ENCODE measurements around the gene ZNF544.
"Not testable (repeated sequence)": the region's sequence is repeated elsewhere in the genome, so short reads cannot be mapped to it uniquely, and the experiment has no call there.

ZNF544 gene

DNA sequence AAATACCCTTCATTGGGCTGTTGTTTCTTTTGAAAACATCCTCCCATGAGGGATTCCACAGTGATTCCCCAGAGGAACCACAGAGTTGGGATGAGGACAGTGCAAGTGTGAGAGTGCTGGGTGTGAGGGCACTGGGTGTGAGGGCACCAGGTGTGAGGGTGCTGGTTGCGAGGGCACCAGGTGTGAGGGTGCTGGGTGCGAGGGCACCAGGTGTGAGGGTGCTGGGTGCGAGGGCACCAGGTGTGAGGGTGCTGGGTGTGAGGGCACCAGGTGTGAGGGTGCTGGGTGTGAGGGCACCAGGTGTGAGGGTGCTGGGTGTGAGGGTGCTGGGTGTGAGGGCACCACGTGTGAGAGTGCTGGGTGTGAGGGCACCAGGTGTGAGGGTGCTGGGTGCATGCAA lies 29.5 kb downstream of the ZNF544 start:
- DNase-seq = not testable (repeated sequence)

DNA sequence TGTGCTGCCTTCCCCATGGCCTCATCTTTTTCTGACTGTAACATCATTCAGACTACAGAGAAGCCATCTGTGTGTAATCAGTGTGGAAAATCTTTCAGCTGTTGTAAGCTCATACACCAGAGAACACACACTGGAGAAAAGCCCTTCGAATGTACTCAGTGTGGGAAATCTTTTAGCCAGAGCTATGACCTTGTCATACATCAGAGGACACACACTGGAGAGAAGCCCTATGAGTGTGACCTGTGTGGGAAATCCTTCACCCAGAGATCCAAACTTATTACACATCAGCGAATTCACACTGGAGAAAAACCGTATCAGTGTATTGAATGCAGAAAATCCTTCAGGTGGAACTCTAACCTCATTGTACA lies 32.9 kb downstream of the ZNF544 start:
- no peak for DNase-seq

DNA sequence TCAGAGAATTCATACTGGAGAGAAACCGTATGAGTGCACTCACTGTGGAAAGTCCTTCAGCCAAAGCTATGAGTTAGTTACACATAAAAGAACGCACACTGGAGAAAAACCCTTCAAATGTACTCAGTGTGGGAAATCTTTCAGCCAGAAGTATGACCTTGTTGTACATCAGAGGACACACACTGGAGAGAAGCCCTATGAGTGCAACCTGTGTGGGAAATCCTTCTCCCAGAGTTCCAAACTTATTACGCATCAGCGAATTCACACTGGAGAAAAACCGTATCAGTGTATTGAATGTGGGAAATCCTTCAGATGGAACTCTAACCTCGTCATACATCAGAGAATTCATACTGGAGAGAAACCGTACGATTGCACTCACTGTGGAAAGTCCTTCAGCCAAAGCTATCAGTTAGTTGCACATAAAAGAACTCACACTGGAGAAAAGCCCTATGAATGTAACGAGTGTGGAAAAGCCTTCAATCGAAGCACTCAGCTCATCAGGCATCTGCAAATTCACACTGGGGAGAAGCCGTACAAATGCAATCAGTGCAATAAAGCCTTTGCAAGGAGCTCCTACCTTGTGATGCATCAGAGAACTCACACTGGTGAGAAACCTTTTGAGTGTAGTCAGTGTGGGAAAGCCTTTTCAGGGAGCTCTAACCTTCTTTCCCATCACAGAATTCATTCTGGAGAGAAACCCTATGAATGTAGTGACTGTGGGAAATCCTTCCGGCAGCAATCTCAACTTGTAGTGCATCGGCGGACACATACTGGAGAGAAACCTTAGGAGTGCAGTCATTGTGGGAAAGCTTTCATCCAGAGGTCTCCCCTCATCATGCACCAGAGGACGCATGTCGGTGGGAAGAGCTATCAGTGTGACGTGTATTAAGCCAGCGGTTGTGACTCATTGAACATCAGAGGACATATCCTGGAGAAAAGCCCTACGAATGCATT lies 33.5 kb downstream of the ZNF544 start:
- DNase-seq = no peak

DNA sequence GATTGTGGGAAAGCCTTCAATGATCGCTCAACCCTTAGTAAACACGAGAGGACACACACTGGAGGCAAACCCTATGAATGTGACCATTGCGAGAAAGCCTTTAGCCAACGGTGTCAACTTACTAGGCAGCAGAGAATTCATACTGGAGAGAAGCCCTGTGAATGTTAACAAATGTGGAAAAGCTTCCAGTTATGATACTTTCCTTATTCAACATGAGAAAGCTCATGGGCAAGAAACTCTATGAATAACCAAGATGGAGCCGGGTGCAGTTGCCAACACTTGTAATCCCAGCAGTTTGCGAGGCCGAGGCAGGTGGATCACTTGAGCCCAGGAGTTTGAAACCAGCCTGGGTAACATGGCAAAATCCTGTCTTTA lies 34.2 kb downstream of the ZNF544 start:
- no peak for DNase-seq

DNA sequence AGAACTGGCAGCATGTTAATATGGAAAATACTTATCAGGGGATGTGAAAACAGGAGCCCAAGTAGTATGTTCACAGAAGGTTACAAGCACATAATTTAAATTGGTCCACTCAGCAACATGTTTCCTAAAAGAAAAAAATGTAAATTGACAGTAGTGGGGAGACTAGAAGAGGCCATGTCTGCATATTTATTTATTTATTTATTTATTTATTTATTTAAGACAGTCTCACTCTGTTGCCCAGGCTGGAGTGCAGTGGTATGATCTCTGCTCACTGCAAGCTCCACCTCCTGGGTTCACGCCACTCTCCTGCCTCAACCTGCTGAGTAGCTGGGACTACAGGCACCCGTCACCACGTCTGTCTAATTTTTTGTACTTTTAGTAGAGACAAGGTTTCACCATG lies 36.4 kb downstream of the ZNF544 start:
- no peak for DNase-seq

DNA sequence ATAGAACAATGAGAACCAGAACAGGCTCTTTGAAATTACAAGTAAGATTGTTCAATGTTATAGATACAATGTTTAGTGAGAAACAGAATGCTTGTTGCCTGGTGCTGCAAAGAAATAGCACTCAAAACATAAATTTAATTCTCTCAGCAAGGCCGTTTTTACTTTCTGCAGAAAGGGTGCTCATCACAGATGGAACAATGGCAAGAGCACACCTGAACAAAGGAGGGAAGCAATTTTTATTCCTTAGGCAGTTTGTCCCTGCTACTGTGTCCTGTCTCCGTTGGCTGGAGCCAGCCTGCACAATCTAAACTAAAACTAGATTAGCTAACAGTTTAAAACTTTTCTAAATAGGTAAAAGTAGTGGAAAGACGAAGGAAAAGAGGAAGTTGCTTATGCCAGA lies 39.6 kb downstream of the ZNF544 start:
- no peak for DNase-seq

- no peak for DNase-seq
Measured at GRCh38 chr19:58274771-58275201, 46.1 kb downstream of the ZNF544 start.

- no peak for DNase-seq
Measured at GRCh38 chr19:58275564-58275963, 46.9 kb downstream of the ZNF544 start.

DNA sequence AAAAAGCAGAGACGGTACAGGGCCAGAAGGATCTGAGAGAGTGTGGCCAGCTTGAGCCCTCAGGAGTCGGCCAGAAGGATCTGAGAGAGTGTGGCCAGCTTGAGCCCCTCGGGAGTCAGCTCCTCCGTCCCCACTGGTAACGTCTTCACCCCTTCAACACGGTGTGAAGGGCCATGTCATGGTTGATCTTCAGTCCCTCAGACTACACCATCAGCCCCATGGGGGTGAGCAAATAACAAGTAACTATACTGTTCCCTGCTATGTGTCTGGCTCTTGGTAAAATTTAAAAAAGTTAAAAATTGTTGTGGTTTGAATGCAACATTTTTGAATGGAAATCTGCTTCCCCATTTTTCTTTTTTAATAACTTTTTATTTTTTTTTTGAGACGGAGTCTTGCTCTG lies 48.5 kb downstream of the ZNF544 start:
- DNase-seq = no peak

- DNase-seq = no peak
Measured at GRCh38 chr19:58277748-58278540, 49.2 kb downstream of the ZNF544 start.

DNA sequence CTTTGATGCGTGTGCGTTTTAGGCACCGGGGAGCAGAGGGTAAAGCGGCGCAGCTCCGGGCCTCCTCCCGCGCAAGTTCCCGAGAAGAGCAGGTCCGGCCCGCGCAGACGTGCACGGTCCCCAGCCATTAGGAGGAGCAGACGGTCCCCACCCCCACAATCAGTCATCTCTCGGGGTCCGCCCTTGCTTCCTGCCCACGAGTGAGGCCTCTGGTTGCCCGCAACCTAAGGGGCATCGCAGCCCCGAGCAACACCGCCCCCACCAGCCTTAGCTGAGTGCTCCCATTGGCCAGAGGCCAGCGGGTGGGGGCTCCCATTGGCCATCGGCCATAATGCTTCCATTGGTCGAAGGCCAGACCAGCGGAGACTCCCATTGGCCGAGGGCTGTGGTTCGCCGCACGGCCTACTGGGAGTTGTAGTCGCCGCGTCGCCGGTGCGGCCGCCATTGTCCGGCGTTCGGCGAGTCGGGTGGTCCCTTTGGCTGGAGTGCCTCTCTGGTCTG lies 49.9 kb downstream of the ZNF544 start, which contains the start of gene ZNF8:
TSS of gene ZNF8 (plus strand) at position 415 of the 501 bp plus-strand sequence. CDS start 127 bp downstream, outside the sequence.
- DNase-seq = peak; percentile 97

- DNase-seq = peak; percentile 29 to 42
Measured at GRCh38 chr19:58279042-58279924, 50.6 kb downstream of the ZNF544 start.

GRCh38 chr19:58279925-58280316 lies 51.2 kb downstream of the ZNF544 start:
- DNase-seq = no peak

GRCh38 chr19:58284199-58284598 lies 55.5 kb downstream of the ZNF544 start:
- DNase-seq = no peak

GRCh38 chr19:58291943-58292342 lies 63.2 kb downstream of the ZNF544 start:
- no peak for DNase-seq

DNA sequence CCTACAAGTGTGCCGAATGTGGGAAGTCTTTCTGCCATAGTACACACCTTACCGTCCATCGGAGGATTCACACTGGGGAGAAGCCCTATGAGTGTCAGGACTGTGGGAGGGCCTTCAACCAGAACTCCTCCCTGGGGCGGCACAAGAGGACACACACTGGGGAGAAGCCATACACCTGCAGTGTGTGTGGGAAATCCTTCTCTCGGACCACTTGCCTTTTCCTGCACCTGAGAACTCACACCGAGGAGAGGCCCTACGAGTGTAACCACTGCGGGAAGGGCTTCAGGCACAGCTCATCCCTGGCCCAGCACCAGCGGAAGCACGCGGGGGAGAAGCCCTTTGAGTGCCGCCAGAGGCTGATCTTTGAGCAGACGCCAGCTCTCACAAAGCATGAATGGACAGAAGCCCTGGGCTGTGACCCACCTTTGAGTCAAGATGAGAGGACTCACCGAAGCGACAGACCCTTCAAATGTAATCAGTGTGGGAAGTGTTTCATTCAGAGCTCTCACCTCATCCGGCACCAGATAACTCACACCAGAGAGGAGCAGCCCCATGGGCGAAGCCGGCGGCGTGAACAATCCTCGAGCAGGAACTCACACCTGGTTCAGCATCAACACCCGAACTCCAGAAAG lies 66.1 kb downstream of the ZNF544 start:
- no peak for DNase-seq

- no peak for DNase-seq
Measured at GRCh38 chr19:58296104-58296503, 67.4 kb downstream of the ZNF544 start.

GRCh38 chr19:58300620-58301019 lies 71.9 kb downstream of the ZNF544 start:
- DNase-seq = no peak

- no peak for DNase-seq
Measured at GRCh38 chr19:58304255-58304654, 75.5 kb downstream of the ZNF544 start.

DNA sequence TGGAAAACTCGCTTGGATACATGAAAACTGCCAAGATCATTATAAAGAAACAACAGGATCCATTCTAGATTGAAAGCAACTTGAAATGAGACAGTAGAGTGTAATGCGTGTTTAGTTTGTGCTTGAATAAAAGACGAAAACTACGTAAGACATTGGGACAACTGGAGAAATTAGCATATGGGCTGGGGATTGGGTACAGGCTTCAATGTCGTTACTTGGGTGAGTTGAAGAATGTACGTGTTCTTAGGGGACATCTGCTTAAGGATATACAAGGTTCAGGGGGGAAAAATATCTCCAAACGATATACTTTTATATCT lies 76.0 kb downstream of the ZNF544 start:
- no peak for DNase-seq

DNA sequence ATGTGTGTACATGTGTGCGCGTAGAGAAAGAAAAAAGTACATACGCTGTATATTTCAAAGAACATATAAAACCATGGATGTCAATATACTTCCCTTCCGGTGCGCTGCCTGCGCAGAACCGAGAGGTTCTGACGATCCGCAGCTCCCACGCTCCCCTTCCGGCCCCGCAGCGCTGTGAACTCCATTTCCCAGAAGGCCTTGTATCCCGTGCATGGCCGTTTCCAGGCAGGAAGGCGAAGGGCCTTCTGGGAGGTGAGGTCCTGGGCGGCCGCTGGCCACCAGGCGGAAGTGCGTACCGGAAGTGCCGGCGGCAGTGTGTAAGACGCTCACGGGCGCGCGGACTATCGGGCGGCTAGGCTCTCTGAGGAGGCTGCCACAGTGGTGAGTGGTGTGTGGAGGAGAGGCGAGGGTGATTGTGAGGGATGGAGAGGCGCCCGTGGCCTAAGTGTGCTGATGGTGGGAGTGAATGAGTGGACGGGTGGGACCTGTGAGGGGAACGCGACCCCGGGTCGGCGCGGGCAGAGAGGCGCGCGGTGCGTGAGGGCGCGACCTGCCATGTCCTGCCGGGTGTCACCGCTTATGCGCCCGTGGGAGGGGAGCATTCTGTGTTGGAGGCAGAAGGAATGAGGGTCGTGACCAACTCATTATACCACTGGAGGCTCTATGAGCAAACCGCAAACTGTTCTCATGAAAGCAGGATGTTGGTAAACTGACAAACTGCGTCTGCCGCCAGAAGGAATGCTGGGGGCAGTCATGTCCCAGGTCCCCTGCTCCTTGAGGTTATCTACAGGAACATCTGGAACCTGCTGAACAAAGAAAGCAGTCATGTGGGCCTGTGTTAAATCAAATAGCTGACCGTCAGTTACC lies 76.6 kb downstream of the ZNF544 start, which contains the start of gene ERVK3-1:
TSS of gene ERVK3-1 (plus strand) at position 313 of the 867 bp plus-strand sequence. CDS start 6,792 bp downstream, outside the sequence.
- DNase-seq = peak; percentile 88 to 94

Measured in activated CD4-positive, alpha-beta T cell treated with anti-CD3 and anti-CD28 coated beads for 4 hours (primary cell).